Esophagus muscularis mucosa (tissue), 4 donors: Measurements from ENCODE around the gene IMPG2. TPM values are rescaled to one million over a fixed set of nuclear protein-coding genes. Genes with fewer than 3 reads are reported as not detected.

Experiments
- DNase-seq: peaks from one replicate; pipeline ENCODE4 v3.0.0-alpha.2; 2017; ENCODE audit errors: extremely low spot score
- H3K27ac ChIP-seq, 4 donors: fragments of 200-600 bp; sonication (generic); replicated peaks in 1 of 4; 1 replicate in 3 of 4; 2 replicates in 1 of 4; pipeline ENCODE4 v1.5.1; 2016 to 2019; ENCODE audit warnings: mild to moderate bottlenecking in 1 of 4
- H3K27me3 ChIP-seq, 4 donors: fragments of 200-600 bp; sonication (generic); one replicate each; pipeline versions ENCODE4 v1.5.1 to v1.6.0; 2016 to 2019
- H3K36me3 ChIP-seq, 4 donors: fragments of 200-600 bp; sonication (generic); one replicate each; pipeline ENCODE4 v1.5.1; 2016 to 2019
- H3K4me1 ChIP-seq, 4 donors: fragments of 200-600 bp; sonication (generic); one replicate each; pipeline ENCODE4 v1.5.1; 2016 to 2019
- H3K4me3 ChIP-seq, 4 donors: fragments of 200-600 bp; sonication (generic); 1 replicate in 2 of 4; 2 replicates in 2 of 4; pipeline ENCODE4 v1.5.1; 2016 to 2019; ENCODE audit warnings: mild to moderate bottlenecking in 4 of 4, moderate library complexity in 1 of 4
- H3K9me3 ChIP-seq, 4 donors: fragments of 200-600 bp; sonication (generic); 1 replicate in 3 of 4; 2 replicates in 1 of 4; pipeline ENCODE4 v1.5.1; 2016 to 2019
- EP300 ChIP-seq: sonication (generic); formaldehyde crosslinking; IDR thresholded peaks from one replicate; pipeline ENCODE4 v1.6.1; 2017; ENCODE audit warnings: antibody characterized with exemption
- POLR2A ChIP-seq: fragments of 450-650 bp; IDR thresholded peaks from one replicate; pipeline ENCODE4 v1.6.1; 2017; ENCODE audit warnings: antibody characterized with exemption, moderate library complexity, mild to moderate bottlenecking, low read depth
- POLR2AphosphoS5 ChIP-seq, 2 donors: sonication (generic); formaldehyde crosslinking; IDR thresholded peaks; one replicate each; pipeline ENCODE4 v1.6.1; 2017; ENCODE audit warnings: antibody characterized with exemption in 2 of 2
- WGBS: methylation state at CpG from one replicate; pipeline ENCODE4 v1.1.5; 2018; 5-methylcytosine and 5-hydroxymethylcytosine counted together
- intact Hi-C: fragments of 100-400 bp; cut with DNase I; formaldehyde crosslinking; loops from one replicate; pipeline ENCODE4 v1.15.1; 2023
- total RNA-seq, 4 donors: library from RNA; depleted of rRNA; stranded (reverse); fragments of >200 nt; gene quantifications; one replicate each; pipeline versions ENCODE4 v1.1.0 to v1.2.1, GENCODE V29; 2016
- TF ChIP-seq, protein P1 (sequence below), 3 experiments: fragments of 200-600 bp in 2 of 3; fragments of 450-650 bp in 1 of 3; sonication (generic) in 2 of 3; IDR thresholded peaks; one replicate each; pipeline ENCODE4 v1.5.1; 2017 to 2019; ENCODE audit warnings: antibody characterized with exemption in 3 of 3, mild to moderate bottlenecking in 2 of 3, moderate library complexity in 1 of 3

Gene IMPG2
- under 1 TPM; 0.78 to 0.83 (median 0.82) TPM for total RNA-seq

DNA sequence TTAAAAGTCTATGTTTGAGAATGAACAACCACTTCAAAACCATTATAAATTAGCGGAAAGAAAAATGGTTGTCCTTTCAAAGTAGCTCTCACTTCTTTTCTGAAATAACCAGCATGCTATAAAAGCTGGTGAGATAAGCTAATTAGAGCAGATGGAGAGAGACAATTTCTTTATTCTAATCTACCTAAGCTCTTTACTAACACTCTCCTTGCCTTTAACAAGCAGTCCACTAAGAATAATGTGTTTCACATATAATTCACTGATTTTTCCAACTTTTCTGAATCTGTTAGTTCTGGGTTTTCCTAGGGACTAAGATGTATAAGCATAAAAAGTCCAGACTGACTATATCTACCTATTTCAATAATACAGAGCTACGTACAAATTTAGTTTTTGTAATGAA lies at the start of gene IMPG2:
IMPG2 (minus strand) TSS at position 101 of the 400 bp plus-strand sequence. CDS start 203 bp downstream, outside the sequence.
- TF ChIP-seq, protein P1, sequence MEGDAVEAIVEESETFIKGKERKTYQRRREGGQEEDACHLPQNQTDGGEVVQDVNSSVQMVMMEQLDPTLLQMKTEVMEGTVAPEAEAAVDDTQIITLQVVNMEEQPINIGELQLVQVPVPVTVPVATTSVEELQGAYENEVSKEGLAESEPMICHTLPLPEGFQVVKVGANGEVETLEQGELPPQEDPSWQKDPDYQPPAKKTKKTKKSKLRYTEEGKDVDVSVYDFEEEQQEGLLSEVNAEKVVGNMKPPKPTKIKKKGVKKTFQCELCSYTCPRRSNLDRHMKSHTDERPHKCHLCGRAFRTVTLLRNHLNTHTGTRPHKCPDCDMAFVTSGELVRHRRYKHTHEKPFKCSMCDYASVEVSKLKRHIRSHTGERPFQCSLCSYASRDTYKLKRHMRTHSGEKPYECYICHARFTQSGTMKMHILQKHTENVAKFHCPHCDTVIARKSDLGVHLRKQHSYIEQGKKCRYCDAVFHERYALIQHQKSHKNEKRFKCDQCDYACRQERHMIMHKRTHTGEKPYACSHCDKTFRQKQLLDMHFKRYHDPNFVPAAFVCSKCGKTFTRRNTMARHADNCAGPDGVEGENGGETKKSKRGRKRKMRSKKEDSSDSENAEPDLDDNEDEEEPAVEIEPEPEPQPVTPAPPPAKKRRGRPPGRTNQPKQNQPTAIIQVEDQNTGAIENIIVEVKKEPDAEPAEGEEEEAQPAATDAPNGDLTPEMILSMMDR (IDR thresholded peaks at IDR 0.05): no peak
- TF ChIP-seq POLR2A (no peak), POLR2AphosphoS5 (IDR thresholded peaks at IDR 0.05) (no peak), EP300 (no peak)
- H3K27ac ChIP-seq: peak within 1 kb of the TSS in 1 of 4 donors; percentile 55
- H3K4me3 ChIP-seq: peak within 1 kb of the TSS in 2 of 4 donors; percentile 23 to 34
- peaks cover 0 to 13% (median 5%) of the 10 kb centered on the region in 4 donors for H3K4me1 ChIP-seq
- intact Hi-C loops: no loop called here
- no peak for DNase-seq
- H3K27me3 ChIP-seq: no peaks in the 10 kb centered on the region
- peaks cover 0 to 6% (median 0%) of the 10 kb centered on the region in 4 donors for H3K36me3 ChIP-seq
- H3K9me3 ChIP-seq: no peaks in the 10 kb centered on the region
- WGBS: 98% methylated on average over 2 of the region's 2 CpGs

DNA sequence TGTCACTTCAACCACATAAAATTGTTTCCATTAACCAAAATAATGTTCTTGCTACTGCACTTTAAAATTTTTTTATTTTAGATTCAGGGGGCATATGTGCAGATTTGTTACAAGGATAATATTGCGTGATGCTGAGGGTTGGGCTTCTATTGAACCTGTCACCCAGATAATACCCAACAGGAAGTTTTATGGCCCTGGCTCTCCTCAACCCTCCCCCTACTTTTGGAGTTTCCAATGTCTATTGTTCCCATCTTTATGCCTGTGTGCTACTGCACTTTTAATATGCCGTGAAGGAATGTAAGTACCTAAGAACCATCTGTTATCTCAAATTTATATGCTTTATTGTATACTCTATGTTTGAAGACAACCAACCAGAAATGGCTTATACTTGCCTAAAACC lies 42.0 kb upstream of the IMPG2 start:
- no peak for TF ChIP-seq EP300
- TF ChIP-seq, protein P1 (IDR thresholded peaks at IDR 0.05): no peak
- no peak for TF ChIP-seq POLR2AphosphoS5 (IDR thresholded peaks at IDR 0.05)
- no peak for TF ChIP-seq POLR2A
- DNase-seq: no peak
- peaks cover 0 to 56% (median 28%) of the 10 kb centered on the region in 4 donors for H3K36me3 ChIP-seq
- H3K4me1 ChIP-seq: no peaks in the 10 kb centered on the region
- H3K9me3 ChIP-seq: no peaks in the 10 kb centered on the region
- intact Hi-C loops: no loop called here
- WGBS: 90% methylated on average over 2 of the region's 2 CpGs
- no peaks in the 10 kb centered on the region for H3K27me3 ChIP-seq
- no peak overlapping the region for H3K4me3 ChIP-seq
- H3K27ac ChIP-seq: no peak overlapping the region

DNA sequence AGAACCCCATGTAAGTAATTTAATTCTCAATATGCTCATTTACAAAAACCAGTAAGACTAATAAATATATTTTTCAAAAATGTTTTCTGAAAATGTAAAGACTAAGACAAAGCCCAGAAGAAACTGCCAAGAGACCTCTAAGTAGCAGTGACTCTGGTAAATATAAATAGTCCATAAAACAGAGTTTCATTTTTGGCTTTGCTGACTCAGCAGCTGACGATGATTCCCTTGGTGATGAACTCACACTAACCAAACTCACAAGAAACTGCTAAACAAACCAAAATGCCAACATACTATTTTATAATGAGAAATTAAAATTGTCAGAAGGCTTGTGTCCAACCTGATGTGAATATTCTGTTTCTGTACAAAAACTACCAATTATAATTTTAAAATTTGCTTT lies 31.5 kb upstream of the IMPG2 start:
- Histone ChIP-seq H3K4me1 (no peaks in the 10 kb centered on the region), H3K9me3 (no peaks in the 10 kb centered on the region), H3K27me3 (no peaks in the 10 kb centered on the region), H3K36me3 (peaks cover 0 to 18% (median 10%) of the 10 kb centered on the region in 4 donors), H3K27ac (no peak overlapping the region), H3K4me3 (no peak overlapping the region)
- intact Hi-C loops: no loop called here
- 71% methylated on average over 1 of the region's 1 CpG for WGBS
- TF ChIP-seq POLR2A: no peak
- TF ChIP-seq POLR2AphosphoS5 (IDR thresholded peaks at IDR 0.05): no peak
- TF ChIP-seq EP300: no peak
- TF ChIP-seq, protein P1 (IDR thresholded peaks at IDR 0.05): no peak
- no peak for DNase-seq

DNA sequence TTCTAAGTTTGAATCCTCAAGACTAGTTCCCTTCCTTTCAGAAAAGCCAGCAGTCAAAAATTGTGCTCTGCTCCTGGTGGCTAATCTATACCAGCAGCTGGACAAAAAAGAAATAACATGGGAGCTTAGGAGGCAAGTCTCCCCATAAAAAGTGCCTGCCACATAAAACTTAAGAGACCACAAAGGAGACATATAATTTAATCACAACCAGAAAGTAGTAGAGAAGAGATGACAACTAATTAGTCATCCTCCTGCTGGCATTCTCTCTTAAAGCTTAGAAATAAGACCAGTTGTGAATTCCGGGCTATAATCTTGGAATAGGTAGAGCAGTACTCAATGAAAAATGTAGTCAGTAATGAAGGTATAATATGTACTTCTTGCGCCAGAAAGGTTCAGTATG lies 20.2 kb upstream of the IMPG2 start:
- no peaks in the 10 kb centered on the region for H3K9me3 ChIP-seq
- H3K36me3 ChIP-seq: peaks cover 3 to 56% (median 22%) of the 10 kb centered on the region in 4 donors
- 93% methylated on average over 2 of the region's 2 CpGs for WGBS
- TF ChIP-seq EP300: no peak
- no peak for TF ChIP-seq POLR2A
- TF ChIP-seq POLR2AphosphoS5 (IDR thresholded peaks at IDR 0.05): no peak
- TF ChIP-seq, protein P1 (IDR thresholded peaks at IDR 0.05): no peak
- H3K27ac ChIP-seq: no peak overlapping the region
- H3K4me1 ChIP-seq: no peaks in the 10 kb centered on the region
- no peaks in the 10 kb centered on the region for H3K27me3 ChIP-seq
- intact Hi-C loops: no loop called here
- H3K4me3 ChIP-seq: no peak overlapping the region
- DNase-seq: no peak

DNA sequence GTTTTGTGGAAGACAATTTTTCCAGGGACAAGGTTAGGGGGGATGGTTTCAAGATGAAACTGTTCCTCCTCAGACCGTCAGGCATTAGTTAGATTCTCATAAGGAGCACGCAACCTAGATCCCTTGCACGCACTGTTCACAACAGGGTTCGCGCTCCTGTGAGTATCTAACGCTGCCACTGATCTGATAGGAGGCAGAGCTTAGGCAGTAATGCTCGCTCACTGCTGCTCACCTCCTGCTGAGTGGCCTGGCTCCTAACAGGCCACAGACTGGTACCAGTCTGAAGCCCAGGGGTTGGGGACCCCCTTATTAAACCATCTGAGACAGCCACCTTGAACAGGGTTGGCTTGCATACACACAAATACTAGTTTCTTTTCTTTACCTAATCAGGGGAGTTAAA lies 13.5 kb upstream of the IMPG2 start:
- WGBS: 90% methylated on average over 7 of the region's 7 CpGs
- Histone ChIP-seq H3K4me1 (no peaks in the 10 kb centered on the region), H3K4me3 (no peak overlapping the region), H3K27me3 (no peaks in the 10 kb centered on the region), H3K36me3 (peaks cover 0 to 71% (median 13%) of the 10 kb centered on the region in 4 donors), H3K9me3 (no peaks in the 10 kb centered on the region), H3K27ac (no peak overlapping the region)
- intact Hi-C loops: no loop called here
- TF ChIP-seq EP300 (no peak), POLR2A (no peak), POLR2AphosphoS5 (IDR thresholded peaks at IDR 0.05) (no peak)
- TF ChIP-seq, protein P1 (IDR thresholded peaks at IDR 0.05): no peak
- DNase-seq: no peak
